Esophagus squamous epithelium (tissue), 5 donors: ENCODE results near the gene TMEM266. TPM values are rescaled to one million over a fixed set of nuclear protein-coding genes. Genes with fewer than 3 reads are reported as not detected.

Experiments used
- DNase-seq: peaks from one replicate; lab custom pipeline; 2025; lab: John Stamatoyannopoulos, UW
- H3K27ac ChIP-seq, 4 donors: fragments of 200-600 bp; sonication (generic); one replicate each; pipeline ENCODE4 v1.5.1; 2016 to 2019; ENCODE audit warnings: mild to moderate bottlenecking in 1 of 4
- H3K27me3 ChIP-seq, 4 donors: fragments of 200-600 bp; sonication (generic); 1 replicate in 3 of 4; 2 replicates in 1 of 4; pipeline versions ENCODE4 v1.5.1 to v1.6.0; 2017 to 2021; ENCODE audit warnings: antibody characterized with exemption in 1 of 4
- H3K36me3 ChIP-seq, 3 donors: fragments of 200-600 bp; sonication (generic); one replicate each; pipeline ENCODE4 v1.5.1; 2016 to 2019
- H3K4me1 ChIP-seq, 3 donors: fragments of 200-600 bp; sonication (generic); one replicate each; pipeline ENCODE4 v1.5.1; 2017 to 2019
- H3K4me3 ChIP-seq, 4 donors: fragments of 200-600 bp; sonication (generic); 1 replicate in 3 of 4; 2 replicates in 1 of 4; pipeline ENCODE4 v1.5.1; 2016 to 2019; ENCODE audit warnings: mild to moderate bottlenecking in 2 of 4, moderate library complexity in 1 of 4
- H3K9me3 ChIP-seq, 3 donors: fragments of 200-600 bp; sonication (generic); one replicate each; pipeline ENCODE4 v1.5.1; 2016 to 2019
- POLR2A ChIP-seq, 4 donors: fragments of 450-650 bp; IDR thresholded peaks; one replicate each; pipeline ENCODE4 v1.6.1; 2017; ENCODE audit warnings: antibody characterized with exemption in 4 of 4, mild to moderate bottlenecking in 4 of 4, moderate library complexity in 3 of 4
- WGBS, 2 donors: methylation state at CpG; one replicate each; pipeline ENCODE4 v1.1.5; 2018; 5-methylcytosine and 5-hydroxymethylcytosine counted together
- intact Hi-C: fragments of 100-400 bp; cut with DNase I; formaldehyde crosslinking; loops from one replicate; pipeline ENCODE4 v1.15.0; 2022
- total RNA-seq, 4 donors: library from RNA; depleted of rRNA; stranded (reverse); fragments of >200 nt; gene quantifications; one replicate each; pipeline ENCODE4 v1.1.0, GENCODE V29; 2016
- TF ChIP-seq, protein P1 (sequence below), 6 experiments: fragments of 450-650 bp in 4 of 6; fragments of 200-600 bp in 2 of 6; sonication (generic) in 2 of 6; IDR thresholded peaks; one replicate each; pipeline ENCODE4 v1.5.1; 2016 to 2019; ENCODE audit warnings: antibody characterized with exemption in 6 of 6, mild to moderate bottlenecking in 4 of 6, moderate library complexity in 4 of 6
- donor health status: DM: yes; HTN: yes; CAD: no.

TMEM266 gene
- total RNA-seq, 4 donors from 2014 or later: 0.19 to 0.79 (median 0.29) TPM; not detected in 1

DNA sequence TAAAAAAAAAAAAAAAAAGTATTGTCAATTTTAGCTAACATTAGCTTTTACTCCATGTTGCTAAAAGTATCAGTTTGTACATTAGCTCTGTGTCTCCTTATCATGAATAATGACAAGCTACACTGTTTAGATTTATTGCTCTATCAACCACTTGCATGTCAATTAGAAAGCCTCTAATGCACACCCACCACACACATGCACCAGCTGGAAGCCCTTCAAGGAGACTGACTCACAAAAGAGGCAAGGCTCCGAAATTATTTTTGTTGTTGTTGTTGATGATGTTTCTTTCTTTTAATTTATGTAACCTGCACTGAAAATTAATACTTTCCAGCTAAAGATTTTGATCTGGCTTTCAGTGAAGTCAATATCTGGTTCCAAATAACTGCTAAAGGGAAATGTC, 180.0 kb downstream of the TMEM266 start:
- no peak for TF ChIP-seq POLR2A (IDR thresholded peaks at IDR 0.05)
- TF ChIP-seq, protein P1, sequence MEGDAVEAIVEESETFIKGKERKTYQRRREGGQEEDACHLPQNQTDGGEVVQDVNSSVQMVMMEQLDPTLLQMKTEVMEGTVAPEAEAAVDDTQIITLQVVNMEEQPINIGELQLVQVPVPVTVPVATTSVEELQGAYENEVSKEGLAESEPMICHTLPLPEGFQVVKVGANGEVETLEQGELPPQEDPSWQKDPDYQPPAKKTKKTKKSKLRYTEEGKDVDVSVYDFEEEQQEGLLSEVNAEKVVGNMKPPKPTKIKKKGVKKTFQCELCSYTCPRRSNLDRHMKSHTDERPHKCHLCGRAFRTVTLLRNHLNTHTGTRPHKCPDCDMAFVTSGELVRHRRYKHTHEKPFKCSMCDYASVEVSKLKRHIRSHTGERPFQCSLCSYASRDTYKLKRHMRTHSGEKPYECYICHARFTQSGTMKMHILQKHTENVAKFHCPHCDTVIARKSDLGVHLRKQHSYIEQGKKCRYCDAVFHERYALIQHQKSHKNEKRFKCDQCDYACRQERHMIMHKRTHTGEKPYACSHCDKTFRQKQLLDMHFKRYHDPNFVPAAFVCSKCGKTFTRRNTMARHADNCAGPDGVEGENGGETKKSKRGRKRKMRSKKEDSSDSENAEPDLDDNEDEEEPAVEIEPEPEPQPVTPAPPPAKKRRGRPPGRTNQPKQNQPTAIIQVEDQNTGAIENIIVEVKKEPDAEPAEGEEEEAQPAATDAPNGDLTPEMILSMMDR (IDR thresholded peaks at IDR 0.05): no peak
- Histone ChIP-seq H3K27me3 (no peaks in the 10 kb centered on the region), H3K27ac (no peak overlapping the region), H3K4me3 (no peak overlapping the region), H3K9me3 (no peaks in the 10 kb centered on the region), H3K4me1 (peaks cover 0 to 4% (median under 1%) of the 10 kb centered on the region in 3 donors), H3K36me3 (peaks cover 0 to 27% (median 0%) of the 10 kb centered on the region in 3 donors)
- intact Hi-C loops: no loop called here
- 41 to 57% methylated on average over 1 of the region's 1 CpG for WGBS, 2 donors
- DNase-seq: no peak

DNA sequence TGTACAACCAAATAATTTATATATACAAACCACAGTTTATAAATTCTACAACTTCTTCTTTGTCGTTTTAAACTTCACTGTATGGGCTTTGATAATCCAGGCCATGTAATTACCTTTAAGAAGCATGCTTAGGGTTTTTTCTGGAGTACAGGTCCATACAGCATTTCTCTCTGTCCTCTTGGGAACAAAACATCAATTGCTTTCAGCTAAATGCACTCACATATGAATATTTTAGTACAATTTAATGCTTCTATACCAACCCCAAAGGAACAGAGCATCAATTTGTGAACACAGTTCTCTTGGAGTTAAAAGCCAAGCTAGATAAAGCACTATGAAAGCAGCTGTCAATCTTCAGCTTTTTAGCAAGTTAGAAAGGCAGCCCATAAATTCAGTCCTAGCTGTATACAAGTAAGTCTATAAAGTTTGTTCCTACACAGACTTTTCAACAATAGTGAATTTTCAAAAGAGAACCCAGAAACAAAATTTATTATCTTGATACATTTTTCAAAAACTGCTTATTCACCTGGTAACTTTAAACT, 185.4 kb downstream of the TMEM266 start:
- no peak for DNase-seq
- intact Hi-C loops: no loop called here
- 59 to 70% methylated on average over 1 of the region's 1 CpG for WGBS, 2 donors

GRCh38 chr15:76251717-76252116, 191.9 kb downstream of the TMEM266 start:
- Histone ChIP-seq H3K27me3 (no peaks in the 10 kb centered on the region), H3K27ac (no peak overlapping the region), H3K4me3 (no peak overlapping the region), H3K36me3 (peaks cover 0 to 29% (median 0%) of the 10 kb centered on the region in 3 donors), H3K4me1 (no peaks in the 10 kb centered on the region), H3K9me3 (no peaks in the 10 kb centered on the region)
- 94 to 95% methylated on average over 4 of the region's 4 CpGs for WGBS, 2 donors
- intact Hi-C loops: no loop called here
- no peak for TF ChIP-seq POLR2A (IDR thresholded peaks at IDR 0.05)
- TF ChIP-seq, protein P1 (IDR thresholded peaks at IDR 0.05): no peak
- DNase-seq: no peak

More for the DNA sequence above, 185.4 kb downstream of the TMEM266 start:
- Histone ChIP-seq H3K4me1 (no peaks in the 10 kb centered on the region), H3K27ac (no peak overlapping the region), H3K36me3 (peaks cover 0 to 42% (median 0%) of the 10 kb centered on the region in 3 donors), H3K9me3 (no peaks in the 10 kb centered on the region), H3K4me3 (no peak overlapping the region), H3K27me3 (no peaks in the 10 kb centered on the region)
- TF ChIP-seq POLR2A (IDR thresholded peaks at IDR 0.05): no peak
- TF ChIP-seq, protein P1 (IDR thresholded peaks at IDR 0.05): no peak

DNA sequence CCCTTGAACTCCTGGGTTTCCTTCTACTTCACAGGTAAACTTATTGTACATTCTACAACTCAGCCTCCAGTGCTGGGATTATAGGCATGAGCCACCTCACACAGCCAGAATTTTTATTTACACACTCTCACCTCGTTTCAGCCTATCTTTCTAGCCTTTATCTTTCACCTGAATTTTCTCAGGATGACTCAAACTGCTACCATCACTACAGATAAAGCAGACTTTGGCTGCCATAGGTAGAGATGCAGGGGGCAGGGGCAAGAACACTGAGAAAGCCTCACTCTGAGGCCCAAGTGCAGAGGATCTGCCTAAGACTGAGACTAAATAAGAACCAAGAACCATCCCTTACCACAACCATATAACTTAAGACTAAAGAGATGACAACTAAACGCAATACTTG, 192.5 kb downstream of the TMEM266 start:
- Histone ChIP-seq H3K4me1 (no peaks in the 10 kb centered on the region), H3K36me3 (peaks cover 0 to 30% (median 0%) of the 10 kb centered on the region in 3 donors), H3K27ac (no peak overlapping the region), H3K9me3 (no peaks in the 10 kb centered on the region), H3K27me3 (no peaks in the 10 kb centered on the region), H3K4me3 (no peak overlapping the region)
- TF ChIP-seq, protein P1 (IDR thresholded peaks at IDR 0.05): no peak
- no peak for TF ChIP-seq POLR2A (IDR thresholded peaks at IDR 0.05)
- intact Hi-C loops: no loop called here
- 63 to 77% methylated on average over 2 of the region's 2 CpGs for WGBS, 2 donors
- DNase-seq: no peak

DNA sequence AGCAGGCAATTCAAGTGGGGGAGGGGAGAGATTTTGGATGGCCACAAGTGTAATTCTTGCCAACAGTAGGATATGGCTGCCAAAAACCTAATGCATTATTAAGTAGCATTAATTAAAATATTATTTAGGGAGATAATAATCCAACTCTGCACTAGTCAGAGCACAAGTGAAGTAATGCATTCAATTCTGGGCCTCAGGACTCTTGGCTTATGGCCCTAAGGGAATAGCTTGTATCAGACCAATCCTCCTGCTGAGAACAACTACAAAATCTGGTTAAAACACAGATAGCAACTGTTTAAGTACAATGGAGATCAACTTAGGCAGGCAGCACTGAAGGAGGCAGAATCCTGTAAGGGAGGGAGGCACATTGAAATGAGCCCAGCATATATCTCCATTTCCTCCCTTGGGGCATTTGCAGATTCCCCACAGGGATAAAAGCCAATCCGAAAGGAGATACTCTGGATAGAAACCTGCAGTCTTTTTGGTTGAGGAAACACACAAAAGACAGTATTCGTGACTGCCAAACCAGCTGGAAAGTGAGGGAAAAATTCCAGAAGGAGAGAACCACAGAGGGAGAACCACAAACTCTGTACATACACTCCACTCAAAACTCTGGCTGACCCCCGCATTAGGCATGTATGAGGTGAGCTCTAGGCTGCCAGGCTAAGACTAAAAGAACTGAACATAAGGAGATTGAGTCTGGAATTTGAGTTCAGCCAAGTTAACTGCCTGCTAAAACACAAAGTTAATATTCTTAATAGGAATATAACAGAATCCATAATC, 194.1 kb downstream of the TMEM266 start:
- Histone ChIP-seq H3K4me1 (no peaks in the 10 kb centered on the region), H3K27ac (no peak overlapping the region), H3K4me3 (no peak overlapping the region), H3K36me3 (peaks cover 0 to 29% (median 0%) of the 10 kb centered on the region in 3 donors), H3K27me3 (no peaks in the 10 kb centered on the region), H3K9me3 (no peaks in the 10 kb centered on the region)
- 78 to 90% methylated on average over 3 of the region's 3 CpGs for WGBS, 2 donors
- TF ChIP-seq, protein P1 (IDR thresholded peaks at IDR 0.05): no peak
- intact Hi-C loops: no loop called here
- no peak for DNase-seq
